DOHH2 (cell line): ENCODE results near the gene BRMS1.
A peak's percentile ranks its signal among the peaks of the same experiment; 100 is the strongest.
"Not testable (repeated sequence)": the region's sequence is repeated elsewhere in the genome, so short reads cannot be mapped to it uniquely, and the experiment has no call there.

Source experiments
- H3F3A ChIP-seq: fragments of 200-600 bp; sonication (generic), shearing (Covaris generic); 2 replicates; pipeline ENCODE4 v1.6.0; 2016; ENCODE audit warnings: antibody characterized with exemption, mild to moderate bottlenecking; ENCODE audit not compliant: control insufficient read depth, insufficient read depth
- H3K27ac ChIP-seq: fragments of 200-600 bp; sonication (generic); 2 replicates; pipeline ENCODE4 v1.5.1; 2014; ENCODE audit warnings: low read depth, mild to moderate bottlenecking, low read length, moderate library complexity
- H3K27me3 ChIP-seq: fragments of 200-600 bp; sonication (generic); 2 replicates; pipeline ENCODE4 v1.6.1; 2014; ENCODE audit warnings: mild to moderate bottlenecking, low read length, mixed read lengths; ENCODE audit not compliant: control insufficient read depth
- H3K36me3 ChIP-seq: fragments of 200-600 bp; sonication (generic); 2 replicates; pipeline ENCODE4 v1.6.1; 2014; ENCODE audit warnings: mild to moderate bottlenecking, low read length, moderate library complexity, mixed read lengths; ENCODE audit not compliant: control insufficient read depth
- H3K4me1 ChIP-seq: fragments of 200-600 bp; sonication (generic); 2 replicates; pipeline ENCODE4 v1.6.1; 2014; ENCODE audit warnings: mild to moderate bottlenecking, low read length, mixed read lengths; ENCODE audit not compliant: control insufficient read depth
- H3K4me2 ChIP-seq: fragments of 200-600 bp; sonication (generic); 2 replicates; pipeline ENCODE4 v1.6.0; 2014; ENCODE audit warnings: mild to moderate bottlenecking, low read length, moderate library complexity
- H3K4me3 ChIP-seq: fragments of 200-600 bp; sonication (generic); 2 replicates; pipeline ENCODE4 v1.5.1; 2014; ENCODE audit warnings: mild to moderate bottlenecking, low read length, mixed read lengths
- H3K79me2 ChIP-seq: fragments of 200-600 bp; sonication (generic); 2 replicates; pipeline ENCODE4 v1.6.1; 2014; ENCODE audit warnings: mild to moderate bottlenecking, low read length, mixed read lengths; ENCODE audit not compliant: control insufficient read depth
- H3K9me2 ChIP-seq: fragments of 200-600 bp; sonication (generic); replicated peaks from 2 replicates; pipeline ENCODE4 v1.6.1; 2014; ENCODE audit warnings: mild to moderate bottlenecking, low read length, mixed read lengths; ENCODE audit not compliant: control insufficient read depth
- H3K9me3 ChIP-seq: fragments of 200-600 bp; sonication (generic); 2 replicates; pipeline ENCODE4 v1.6.1; 2014; ENCODE audit warnings: antibody characterized with exemption, low read length, mixed read lengths; ENCODE audit not compliant: control insufficient read depth, insufficient read depth
- H4K20me1 ChIP-seq: fragments of 200-600 bp; sonication (generic); 2 replicates; pipeline ENCODE4 v1.6.0; 2014; ENCODE audit warnings: low read depth, mild to moderate bottlenecking, antibody characterized with exemption, low read length, moderate library complexity; ENCODE audit not compliant: control insufficient read depth, insufficient read depth
- EZH2phosphoT487 ChIP-seq: fragments of 200-600 bp; sonication (generic); IDR thresholded peaks from 2 replicates; pipeline ENCODE4 v1.6.1; 2017; ENCODE audit warnings: borderline replicate concordance, mild to moderate bottlenecking, antibody characterized with exemption, low read length, moderate library complexity, mixed read lengths
- TF ChIP-seq, protein P1 (sequence below): fragments of 200-600 bp; sonication (generic); IDR thresholded peaks from one replicate; pipeline ENCODE4 v1.5.1; 2014; ENCODE audit warnings: antibody characterized with exemption, mild to moderate bottlenecking, low read depth, low read length; ENCODE audit not compliant: poor library complexity, severe bottlenecking

The BRMS1 gene

DNA sequence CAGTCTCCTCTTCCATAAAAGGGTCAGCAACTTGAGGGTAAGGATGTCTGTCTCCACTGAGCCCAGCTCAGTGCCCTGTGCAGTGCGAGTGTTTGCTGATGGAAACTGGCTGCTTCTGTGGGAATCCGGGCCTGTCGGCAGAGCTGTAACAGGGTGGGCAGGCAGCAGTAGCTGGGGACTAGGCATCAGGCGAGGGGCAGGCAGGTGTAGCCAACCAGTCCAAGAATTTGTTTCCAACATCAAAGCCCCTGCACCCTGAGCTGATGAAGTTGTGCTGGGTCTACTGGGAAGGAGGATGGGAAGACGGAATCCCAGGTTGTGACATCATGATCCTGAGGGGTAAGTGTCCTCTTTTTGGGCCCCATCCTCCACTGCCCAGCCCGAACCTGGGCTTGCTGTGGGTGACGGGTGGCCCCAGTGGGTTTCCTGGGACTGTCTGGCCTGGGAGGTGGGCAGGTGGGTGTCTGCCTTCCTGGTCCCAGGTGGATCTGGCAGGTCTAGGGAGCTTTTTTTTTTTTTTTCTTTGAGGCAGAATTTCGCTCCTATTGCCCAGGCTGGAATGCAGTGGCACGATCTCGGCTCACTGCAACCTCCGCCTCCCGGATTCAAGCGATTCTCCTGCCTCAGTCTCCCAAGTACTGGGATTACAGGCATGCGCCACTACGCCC lies 15.6 kb upstream of the BRMS1 start:
- Histone ChIP-seq H3K79me2 (no peaks in the 10 kb centered on the region), H3K9me3 (no peaks in the 10 kb centered on the region), H3F3A (peaks cover 6% of the 10 kb centered on the region; the same call in 1 of the 2 replicates), H3K4me1 (no peaks in the 10 kb centered on the region), H3K4me3 (no peak overlapping the region), H3K36me3 (peaks cover 26% of the 10 kb centered on the region), H3K4me2 (no peak overlapping the region), H3K9me2 (no peaks in the 10 kb centered on the region), H3K27me3 (no peaks in the 10 kb centered on the region), H3K27ac (no peak overlapping the region), H4K20me1 (peaks cover 4% of the 10 kb centered on the region; the same call in 1 of the 2 replicates)
- no peak for TF ChIP-seq EZH2phosphoT487
- TF ChIP-seq, protein P1, sequence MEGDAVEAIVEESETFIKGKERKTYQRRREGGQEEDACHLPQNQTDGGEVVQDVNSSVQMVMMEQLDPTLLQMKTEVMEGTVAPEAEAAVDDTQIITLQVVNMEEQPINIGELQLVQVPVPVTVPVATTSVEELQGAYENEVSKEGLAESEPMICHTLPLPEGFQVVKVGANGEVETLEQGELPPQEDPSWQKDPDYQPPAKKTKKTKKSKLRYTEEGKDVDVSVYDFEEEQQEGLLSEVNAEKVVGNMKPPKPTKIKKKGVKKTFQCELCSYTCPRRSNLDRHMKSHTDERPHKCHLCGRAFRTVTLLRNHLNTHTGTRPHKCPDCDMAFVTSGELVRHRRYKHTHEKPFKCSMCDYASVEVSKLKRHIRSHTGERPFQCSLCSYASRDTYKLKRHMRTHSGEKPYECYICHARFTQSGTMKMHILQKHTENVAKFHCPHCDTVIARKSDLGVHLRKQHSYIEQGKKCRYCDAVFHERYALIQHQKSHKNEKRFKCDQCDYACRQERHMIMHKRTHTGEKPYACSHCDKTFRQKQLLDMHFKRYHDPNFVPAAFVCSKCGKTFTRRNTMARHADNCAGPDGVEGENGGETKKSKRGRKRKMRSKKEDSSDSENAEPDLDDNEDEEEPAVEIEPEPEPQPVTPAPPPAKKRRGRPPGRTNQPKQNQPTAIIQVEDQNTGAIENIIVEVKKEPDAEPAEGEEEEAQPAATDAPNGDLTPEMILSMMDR: no peak

DNA sequence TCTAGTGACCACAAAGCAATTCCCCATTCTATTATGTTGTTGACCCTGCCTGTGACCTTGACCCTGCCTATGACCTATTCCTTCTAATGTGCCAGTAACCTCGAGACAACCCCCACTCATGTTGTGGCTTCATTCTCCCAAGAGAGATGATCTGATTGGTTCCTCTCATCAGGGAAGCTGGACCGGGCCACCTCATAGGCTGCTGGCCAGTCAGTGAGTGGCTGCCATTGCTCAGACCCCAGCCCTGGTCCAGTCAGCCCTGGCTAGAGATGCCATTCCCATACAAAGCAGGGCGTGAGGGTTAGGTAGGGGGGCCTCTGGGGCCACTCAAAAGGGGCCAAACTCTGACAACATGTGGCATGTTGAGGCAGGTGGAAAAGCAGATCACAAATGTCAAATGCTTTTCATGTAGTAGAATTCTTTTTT lies 14.8 kb upstream of the BRMS1 start:
- H3K4me1 ChIP-seq: no peaks in the 10 kb centered on the region
- TF ChIP-seq, protein P1: no peak
- TF ChIP-seq EZH2phosphoT487: no peak
- peaks cover 22% of the 10 kb centered on the region for H3K36me3 ChIP-seq
- no peak overlapping the region for H3K4me3 ChIP-seq
- H3K9me3 ChIP-seq: no peaks in the 10 kb centered on the region
- H3K27me3 ChIP-seq: no peaks in the 10 kb centered on the region
- H3K27ac ChIP-seq: no peak overlapping the region
- peaks cover 6% of the 10 kb centered on the region; the same call in 1 of the 2 replicates for H3F3A ChIP-seq
- H3K79me2 ChIP-seq: no peaks in the 10 kb centered on the region
- H3K4me2 ChIP-seq: no peak overlapping the region
- no peaks in the 10 kb centered on the region for H3K9me2 ChIP-seq
- peaks cover 4% of the 10 kb centered on the region; the same call in 1 of the 2 replicates for H4K20me1 ChIP-seq

DNA sequence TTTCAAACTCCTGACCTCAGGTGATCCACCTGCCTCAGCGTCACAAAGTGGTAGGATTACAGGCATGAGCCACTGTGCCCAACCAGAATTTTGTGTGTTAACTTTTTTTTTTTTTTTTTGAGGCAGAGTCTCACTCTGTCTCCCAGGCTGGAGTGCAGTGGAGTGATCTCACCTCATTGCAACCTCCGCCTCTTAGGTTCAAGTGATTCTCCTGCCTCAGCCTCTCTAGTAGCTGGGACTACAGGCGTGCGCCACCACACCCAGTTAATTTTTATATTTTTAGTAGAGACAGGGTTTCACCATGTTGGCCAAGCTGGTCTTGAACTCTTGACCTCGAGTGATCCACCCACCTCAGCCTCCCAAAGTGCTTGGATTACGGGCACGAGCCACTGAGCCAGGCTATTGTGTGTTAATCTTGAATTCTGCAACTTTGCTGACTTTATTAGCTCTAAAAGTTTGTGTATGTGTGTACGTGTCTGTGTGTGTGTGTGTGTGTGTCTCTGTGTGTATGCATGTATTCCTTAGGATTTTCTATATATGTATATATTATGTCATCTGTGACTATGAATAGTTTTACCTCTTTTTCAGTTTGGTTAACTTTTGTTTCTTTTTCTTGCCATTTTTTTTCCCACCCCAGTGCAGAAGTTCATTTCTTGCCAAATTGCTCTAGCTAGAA lies 5.8 kb upstream of the BRMS1 start:
- not testable (repeated sequence) for H3K9me3 ChIP-seq, H4K20me1 ChIP-seq, H3K27me3 ChIP-seq, H3K4me2 ChIP-seq, H3K9me2 ChIP-seq, H3K27ac ChIP-seq, H3K4me3 ChIP-seq, H3K36me3 ChIP-seq
- peaks cover 22% of the 10 kb centered on the region for H3K4me1 ChIP-seq
- H3K79me2 ChIP-seq: peaks cover 12% of the 10 kb centered on the region
- peaks cover 13% of the 10 kb centered on the region for H3F3A ChIP-seq

DNA sequence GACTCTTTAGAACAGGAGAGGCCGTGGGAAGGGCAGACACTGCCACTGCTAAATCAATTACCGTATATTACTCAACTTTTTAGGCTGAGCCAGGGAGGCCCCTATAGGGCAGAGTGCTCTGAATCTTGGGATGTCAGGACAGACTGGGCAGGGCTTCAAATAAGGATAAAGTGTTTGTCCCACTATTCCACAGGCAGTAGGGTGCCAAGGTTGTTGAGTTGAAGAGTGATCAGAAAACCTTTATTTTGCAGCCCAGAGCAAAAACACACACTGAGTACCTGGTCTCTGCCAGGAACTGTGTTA lies 4.1 kb upstream of the BRMS1 start:
- peaks cover 4% of the 10 kb centered on the region; the same call in 1 of the 2 replicates for H4K20me1 ChIP-seq
- no peaks in the 10 kb centered on the region for H3K9me2 ChIP-seq
- peaks cover 17% of the 10 kb centered on the region for H3F3A ChIP-seq
- H3K27me3 ChIP-seq: no peaks in the 10 kb centered on the region
- TF ChIP-seq, protein P1: no peak
- TF ChIP-seq EZH2phosphoT487: no peak
- no peak overlapping the region for H3K4me3 ChIP-seq
- H3K4me1 ChIP-seq: peaks cover 32% of the 10 kb centered on the region
- peak overlapping the region; percentile 76; the same call in 1 of the 2 replicates for H3K4me2 ChIP-seq
- H3K9me3 ChIP-seq: no peaks in the 10 kb centered on the region
- no peaks in the 10 kb centered on the region; the same call in 1 of the 2 replicates for H3K36me3 ChIP-seq
- H3K79me2 ChIP-seq: peaks cover 22% of the 10 kb centered on the region
- no peak overlapping the region for H3K27ac ChIP-seq
